HEK293 (cell line): ENCODE data around the gene PALM3.

Experiments
- AEBP2 ChIP-seq: fragments of 450-650 bp; formaldehyde crosslinking; IDR thresholded peaks from 2 replicates; pipeline ENCODE4 v1.5.1; 2016; ENCODE audit warnings: missing biosample characterization, missing genetic modification characterization, borderline replicate concordance
- KLF8 ChIP-seq: fragments of 450-650 bp; formaldehyde crosslinking; IDR thresholded peaks from 2 replicates; pipeline ENCODE4 v1.5.1; 2016; ENCODE audit warnings: missing biosample characterization, missing genetic modification characterization
- MZF1 ChIP-seq: fragments of 450-650 bp; formaldehyde crosslinking; IDR thresholded peaks from 2 replicates; pipeline ENCODE4 v1.5.1; 2017; ENCODE audit warnings: missing biosample characterization, missing genetic modification characterization, borderline replicate concordance
- PRDM6 ChIP-seq: fragments of 450-650 bp; formaldehyde crosslinking; IDR thresholded peaks from 2 replicates; pipeline ENCODE4 v1.5.1; 2017; ENCODE audit warnings: missing biosample characterization, missing genetic modification characterization
- RBAK ChIP-seq: fragments of 450-650 bp; formaldehyde crosslinking; IDR thresholded peaks from 2 replicates; pipeline ENCODE4 v1.5.1; 2016; ENCODE audit warnings: missing biosample characterization, missing genetic modification characterization
- SCRT1 ChIP-seq: fragments of 450-650 bp; formaldehyde crosslinking; IDR thresholded peaks from 2 replicates; pipeline ENCODE4 v1.5.1; 2016; ENCODE audit warnings: missing biosample characterization, missing genetic modification characterization, borderline replicate concordance
- YY1 ChIP-seq: fragments of 450-650 bp; formaldehyde crosslinking; IDR thresholded peaks from 2 replicates; pipeline ENCODE4 v1.5.1; 2018; ENCODE audit warnings: missing biosample characterization, missing genetic modification characterization
- ZBTB10 ChIP-seq: fragments of 450-650 bp; formaldehyde crosslinking; IDR thresholded peaks from 2 replicates; pipeline ENCODE4 v1.5.1; 2016; ENCODE audit warnings: missing biosample characterization, missing genetic modification characterization
- ZNF157 ChIP-seq: fragments of 450-650 bp; formaldehyde crosslinking; IDR thresholded peaks from 2 replicates; pipeline ENCODE4 v1.5.1; 2016; ENCODE audit warnings: missing biosample characterization, missing genetic modification characterization
- ZNF169 ChIP-seq: fragments of 450-650 bp; formaldehyde crosslinking; IDR thresholded peaks from 2 replicates; pipeline ENCODE4 v1.5.1; 2016; ENCODE audit warnings: missing biosample characterization, missing genetic modification characterization
- ZNF175 ChIP-seq: fragments of 450-650 bp; formaldehyde crosslinking; IDR thresholded peaks from 2 replicates; pipeline ENCODE4 v1.5.1; 2016; ENCODE audit warnings: missing biosample characterization, missing genetic modification characterization
- ZNF248 ChIP-seq: fragments of 450-650 bp; formaldehyde crosslinking; IDR thresholded peaks from 2 replicates; pipeline ENCODE4 v1.5.1; 2017; ENCODE audit warnings: missing biosample characterization, missing genetic modification characterization
- ZNF324 ChIP-seq: fragments of 450-650 bp; formaldehyde crosslinking; IDR thresholded peaks from 2 replicates; pipeline ENCODE4 v1.5.1; 2016; ENCODE audit warnings: missing biosample characterization, missing genetic modification characterization
- ZNF341 ChIP-seq: fragments of 450-650 bp; formaldehyde crosslinking; IDR thresholded peaks from 2 replicates; pipeline ENCODE4; 2016; ENCODE audit warnings: low read depth, missing biosample characterization, missing genetic modification characterization
- ZNF391 ChIP-seq: fragments of 450-650 bp; formaldehyde crosslinking; IDR thresholded peaks from 2 replicates; pipeline ENCODE4 v1.5.1; 2016; ENCODE audit warnings: low read depth, missing biosample characterization, missing genetic modification characterization, borderline replicate concordance
- ZNF394 ChIP-seq: fragments of 450-650 bp; formaldehyde crosslinking; IDR thresholded peaks from 2 replicates; pipeline ENCODE4 v1.5.1; 2016; ENCODE audit warnings: missing biosample characterization, missing genetic modification characterization, mild to moderate bottlenecking, moderate library complexity, borderline replicate concordance
- ZNF433 ChIP-seq: fragments of 450-650 bp; formaldehyde crosslinking; IDR thresholded peaks from 2 replicates; pipeline ENCODE4 v1.5.1; 2016; ENCODE audit warnings: missing biosample characterization, missing genetic modification characterization, low read depth
- ZNF571 ChIP-seq: fragments of 450-650 bp; formaldehyde crosslinking; IDR thresholded peaks from 2 replicates; pipeline ENCODE4 v1.5.0; 2017; ENCODE audit warnings: missing biosample characterization, missing genetic modification characterization
- ZNF623 ChIP-seq: fragments of 450-650 bp; formaldehyde crosslinking; IDR thresholded peaks from 2 replicates; pipeline ENCODE4 v1.5.1; 2016; ENCODE audit warnings: missing biosample characterization, missing genetic modification characterization
- ZNF624 ChIP-seq: fragments of 450-650 bp; formaldehyde crosslinking; IDR thresholded peaks from 2 replicates; pipeline ENCODE4 v1.5.1; 2017; ENCODE audit warnings: missing biosample characterization, missing genetic modification characterization
- ZNF837 ChIP-seq: fragments of 450-650 bp; formaldehyde crosslinking; IDR thresholded peaks from 2 replicates; pipeline ENCODE4 v1.5.1; 2016; ENCODE audit warnings: missing biosample characterization, missing genetic modification characterization
- ZSCAN30 ChIP-seq: fragments of 450-650 bp; IDR thresholded peaks from 2 replicates; pipeline ENCODE4 v1.5.1; 2018; ENCODE audit warnings: missing biosample characterization, mild to moderate bottlenecking, missing genetic modification characterization, moderate library complexity
- TF ChIP-seq, protein P1 (sequence below): fragments of 450-650 bp; formaldehyde crosslinking; IDR thresholded peaks from 2 replicates; pipeline ENCODE4 v1.5.1; 2016; ENCODE audit warnings: missing biosample characterization, missing genetic modification characterization, low read depth
- TF ChIP-seq, protein P2 (sequence below): fragments of 450-650 bp; formaldehyde crosslinking; optimal IDR thresholded peaks from 2 replicates; pipeline ENCODE3; 2016; ENCODE audit warnings: missing biosample characterization, mild to moderate bottlenecking, missing genetic modification characterization
- TF ChIP-seq, protein P3 (sequence below): fragments of 450-650 bp; formaldehyde crosslinking; IDR thresholded peaks from 2 replicates; pipeline ENCODE4 v1.5.1; 2016; ENCODE audit warnings: missing biosample characterization, missing genetic modification characterization
- TF ChIP-seq, protein P4 (sequence below): fragments of 450-650 bp; formaldehyde crosslinking; IDR thresholded peaks from 2 replicates; pipeline ENCODE4 v1.5.1; 2016; ENCODE audit warnings: missing biosample characterization, missing genetic modification characterization

The PALM3 gene

GRCh38 chr19:14058182-14059092 is 3.4 kb downstream of the PALM3 start (continued):
- no peak; the same call in 1 of the 2 replicates for TF ChIP-seq MZF1 (tag by site-specific recombination)
- TF ChIP-seq RBAK (tag by site-specific recombination), result 0 out of 2 replicates have a peak, but pooled peaks have one; percentile 15
- no peak; the same call in 1 of the 2 replicates for TF ChIP-seq ZNF394 (tag by site-specific recombination)
- TF ChIP-seq, protein P1, sequence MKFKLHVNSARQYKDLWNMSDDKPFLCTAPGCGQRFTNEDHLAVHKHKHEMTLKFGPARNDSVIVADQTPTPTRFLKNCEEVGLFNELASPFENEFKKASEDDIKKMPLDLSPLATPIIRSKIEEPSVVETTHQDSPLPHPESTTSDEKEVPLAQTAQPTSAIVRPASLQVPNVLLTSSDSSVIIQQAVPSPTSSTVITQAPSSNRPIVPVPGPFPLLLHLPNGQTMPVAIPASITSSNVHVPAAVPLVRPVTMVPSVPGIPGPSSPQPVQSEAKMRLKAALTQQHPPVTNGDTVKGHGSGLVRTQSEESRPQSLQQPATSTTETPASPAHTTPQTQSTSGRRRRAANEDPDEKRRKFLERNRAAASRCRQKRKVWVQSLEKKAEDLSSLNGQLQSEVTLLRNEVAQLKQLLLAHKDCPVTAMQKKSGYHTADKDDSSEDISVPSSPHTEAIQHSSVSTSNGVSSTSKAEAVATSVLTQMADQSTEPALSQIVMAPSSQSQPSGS (tag by site-specific recombination), result no peak
- TF ChIP-seq ZNF324, result no peak
- TF ChIP-seq YY1 (tag by site-specific recombination), result no peak
- TF ChIP-seq ZNF341 (tag by site-specific recombination), result no peak
- TF ChIP-seq ZNF571 (tag by site-specific recombination), result no peak
- TF ChIP-seq ZNF175 (tag by site-specific recombination), result peak; percentile 77; the same call in 1 of the 2 replicates
- no peak for TF ChIP-seq PRDM6 (tag by site-specific recombination)
- TF ChIP-seq ZNF169, result no peak
- TF ChIP-seq ZNF624, result no peak
- no peak for TF ChIP-seq ZNF433 (tag by site-specific recombination)
- TF ChIP-seq, protein P2, sequence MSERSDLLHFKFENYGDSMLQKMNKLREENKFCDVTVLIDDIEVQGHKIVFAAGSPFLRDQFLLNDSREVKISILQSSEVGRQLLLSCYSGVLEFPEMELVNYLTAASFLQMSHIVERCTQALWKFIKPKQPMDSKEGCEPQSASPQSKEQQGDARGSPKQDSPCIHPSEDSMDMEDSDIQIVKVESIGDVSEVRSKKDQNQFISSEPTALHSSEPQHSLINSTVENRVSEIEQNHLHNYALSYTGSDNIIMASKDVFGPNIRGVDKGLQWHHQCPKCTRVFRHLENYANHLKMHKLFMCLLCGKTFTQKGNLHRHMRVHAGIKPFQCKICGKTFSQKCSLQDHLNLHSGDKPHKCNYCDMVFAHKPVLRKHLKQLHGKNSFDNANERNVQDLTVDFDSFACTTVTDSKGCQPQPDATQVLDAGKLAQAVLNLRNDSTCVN (tag by site-specific recombination), result no peak
- no peak for TF ChIP-seq KLF8
- TF ChIP-seq ZBTB10 (tag by site-specific recombination), result peak; percentile 100
- TF ChIP-seq ZSCAN30 (tag by site-specific recombination), result no peak
- no peak for TF ChIP-seq ZNF837
- no peak for TF ChIP-seq ZNF157 (tag by site-specific recombination)
- TF ChIP-seq, protein P3, sequence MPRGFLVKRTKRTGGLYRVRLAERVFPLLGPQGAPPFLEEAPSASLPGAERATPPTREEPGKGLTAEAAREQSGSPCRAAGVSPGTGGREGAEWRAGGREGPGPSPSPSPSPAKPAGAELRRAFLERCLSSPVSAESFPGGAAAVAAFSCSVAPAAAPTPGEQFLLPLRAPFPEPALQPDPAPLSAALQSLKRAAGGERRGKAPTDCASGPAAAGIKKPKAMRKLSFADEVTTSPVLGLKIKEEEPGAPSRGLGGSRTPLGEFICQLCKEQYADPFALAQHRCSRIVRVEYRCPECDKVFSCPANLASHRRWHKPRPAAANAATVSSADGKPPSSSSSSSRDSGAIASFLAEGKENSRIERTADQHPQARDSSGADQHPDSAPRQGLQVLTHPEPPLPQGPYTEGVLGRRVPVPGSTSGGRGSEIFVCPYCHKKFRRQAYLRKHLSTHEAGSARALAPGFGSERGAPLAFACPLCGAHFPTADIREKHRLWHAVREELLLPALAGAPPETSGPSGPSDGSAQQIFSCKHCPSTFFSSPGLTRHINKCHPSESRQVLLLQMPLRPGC (tag by site-specific recombination), result 0 out of 2 replicates have a peak, but pooled peaks have one; percentile 4
- TF ChIP-seq ZNF623 (tag by site-specific recombination), result no peak
- TF ChIP-seq, protein P4, sequence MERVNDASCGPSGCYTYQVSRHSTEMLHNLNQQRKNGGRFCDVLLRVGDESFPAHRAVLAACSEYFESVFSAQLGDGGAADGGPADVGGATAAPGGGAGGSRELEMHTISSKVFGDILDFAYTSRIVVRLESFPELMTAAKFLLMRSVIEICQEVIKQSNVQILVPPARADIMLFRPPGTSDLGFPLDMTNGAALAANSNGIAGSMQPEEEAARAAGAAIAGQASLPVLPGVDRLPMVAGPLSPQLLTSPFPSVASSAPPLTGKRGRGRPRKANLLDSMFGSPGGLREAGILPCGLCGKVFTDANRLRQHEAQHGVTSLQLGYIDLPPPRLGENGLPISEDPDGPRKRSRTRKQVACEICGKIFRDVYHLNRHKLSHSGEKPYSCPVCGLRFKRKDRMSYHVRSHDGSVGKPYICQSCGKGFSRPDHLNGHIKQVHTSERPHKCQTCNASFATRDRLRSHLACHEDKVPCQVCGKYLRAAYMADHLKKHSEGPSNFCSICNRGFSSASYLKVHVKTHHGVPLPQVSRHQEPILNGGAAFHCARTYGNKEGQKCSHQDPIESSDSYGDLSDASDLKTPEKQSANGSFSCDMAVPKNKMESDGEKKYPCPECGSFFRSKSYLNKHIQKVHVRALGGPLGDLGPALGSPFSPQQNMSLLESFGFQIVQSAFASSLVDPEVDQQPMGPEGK (tag by site-specific recombination), result peak; percentile 92
- TF ChIP-seq AEBP2 (tag by site-specific recombination), result no peak
- TF ChIP-seq ZNF248 (tag by site-specific recombination), result no peak
- TF ChIP-seq ZNF391, result no peak
- no peak for TF ChIP-seq SCRT1 (tag by site-specific recombination)
